GM18909 (cell line): ENCODE measurements around the gene PAQR5.
A peak's percentile ranks its signal among the peaks of the same experiment; 100 is the strongest.

Experiments
- ATAC-seq: cut with Tn5 transposase; IDR thresholded peaks from one replicate; pipeline ENCODE4 v1.9.1; 2021; ENCODE audit warnings: mild to moderate bottlenecking; ENCODE audit not compliant: unreplicated experiment, poor library complexity

PAQR5 gene

DNA sequence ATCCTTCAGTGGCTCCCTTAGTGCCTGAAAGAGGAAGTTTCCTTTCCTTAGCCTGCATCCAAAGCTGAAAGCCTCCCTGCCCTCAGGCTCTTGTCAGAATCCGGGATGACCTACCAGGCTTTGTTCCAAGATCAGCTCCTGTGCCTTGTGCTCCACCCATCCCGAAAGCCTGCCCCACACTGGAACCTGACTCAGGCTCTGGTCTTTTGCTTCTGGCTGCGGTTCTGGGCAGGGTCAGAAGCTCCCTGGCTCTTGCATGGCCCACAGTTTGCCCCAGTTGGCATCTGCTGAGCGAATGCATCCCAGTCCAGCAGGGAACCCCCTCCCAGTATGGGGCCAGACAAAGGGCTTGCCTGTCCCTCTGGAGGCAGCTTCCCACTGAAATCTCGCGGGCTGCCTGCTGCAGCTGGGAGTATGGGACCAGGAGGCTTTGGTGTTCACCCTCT is 89.6 kb downstream of the PAQR5 start:
- no peak for ATAC-seq

DNA sequence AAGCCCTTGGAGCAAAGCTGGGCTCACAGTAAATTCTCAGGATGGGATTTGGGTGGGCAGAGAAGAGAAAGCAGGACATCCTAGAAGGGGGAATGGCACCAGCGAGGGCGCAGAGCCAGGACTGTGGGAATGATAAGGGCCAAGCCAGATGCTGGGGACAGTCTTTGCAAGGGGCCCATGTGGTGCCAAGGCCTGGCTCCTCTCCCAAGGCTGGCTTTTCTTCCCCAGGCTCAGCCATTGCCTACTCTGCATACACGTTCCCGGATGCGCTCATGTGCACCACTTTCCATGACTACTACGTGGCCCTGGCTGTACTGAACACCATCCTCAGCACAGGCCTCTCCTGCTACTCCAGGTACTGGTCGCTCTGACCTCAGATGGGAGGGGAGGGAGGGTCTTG is 90.7 kb downstream of the PAQR5 start:
- ATAC-seq = no peak

DNA sequence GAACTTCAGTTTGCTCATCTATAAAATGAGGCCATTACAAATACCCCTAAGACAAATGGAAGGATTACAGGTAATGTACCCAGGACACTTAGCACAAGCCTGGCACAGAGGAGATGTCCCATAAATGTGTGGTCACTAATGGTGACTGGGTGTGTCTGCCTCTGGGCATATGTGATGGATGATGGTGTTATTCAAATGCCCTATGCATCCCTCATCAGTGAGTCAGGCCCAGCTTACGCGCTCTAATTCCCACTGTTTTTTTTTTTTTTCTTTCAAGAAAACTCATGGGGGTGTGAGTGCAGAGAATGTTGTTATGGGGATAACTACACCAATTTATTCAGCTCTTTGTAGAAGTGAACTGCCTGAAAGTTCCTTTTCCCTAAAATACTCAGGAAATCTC is 91.9 kb downstream of the PAQR5 start:
- no peak for ATAC-seq

DNA sequence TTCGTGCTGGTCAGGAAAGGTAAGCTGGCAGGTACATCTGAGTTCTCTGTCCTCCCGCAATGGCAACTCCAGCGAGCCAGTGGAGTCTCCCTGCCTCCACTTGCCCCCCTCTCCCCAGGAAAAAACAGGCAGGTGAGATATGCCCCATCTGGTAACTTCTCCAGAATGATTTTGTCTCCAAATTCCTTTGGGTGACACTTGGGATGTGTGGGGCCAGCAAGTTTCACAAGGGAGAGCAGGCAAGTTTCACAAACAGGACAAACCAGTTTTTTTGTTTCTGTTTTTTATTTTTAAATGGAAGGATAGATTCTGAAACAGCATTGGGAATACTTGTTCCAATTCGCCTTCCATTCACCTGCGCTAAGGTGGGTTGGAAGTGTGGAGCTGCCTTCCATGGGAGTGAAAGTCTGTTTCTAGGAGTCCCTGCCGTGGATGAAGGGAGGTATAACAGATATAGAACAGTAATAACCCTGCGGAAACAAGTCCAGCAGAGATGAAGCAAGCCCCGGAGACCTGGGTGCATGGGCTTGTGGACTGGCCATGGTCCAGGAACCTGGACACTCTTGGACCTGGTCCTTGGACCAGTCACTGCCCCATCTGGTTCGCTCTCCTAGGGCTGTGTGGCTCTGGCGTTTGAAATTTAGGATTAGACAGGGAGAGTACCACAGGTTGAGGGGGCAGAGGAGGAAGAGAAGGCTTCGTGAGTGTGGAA is 92.5 kb downstream of the PAQR5 start:
- no peak for ATAC-seq

DNA sequence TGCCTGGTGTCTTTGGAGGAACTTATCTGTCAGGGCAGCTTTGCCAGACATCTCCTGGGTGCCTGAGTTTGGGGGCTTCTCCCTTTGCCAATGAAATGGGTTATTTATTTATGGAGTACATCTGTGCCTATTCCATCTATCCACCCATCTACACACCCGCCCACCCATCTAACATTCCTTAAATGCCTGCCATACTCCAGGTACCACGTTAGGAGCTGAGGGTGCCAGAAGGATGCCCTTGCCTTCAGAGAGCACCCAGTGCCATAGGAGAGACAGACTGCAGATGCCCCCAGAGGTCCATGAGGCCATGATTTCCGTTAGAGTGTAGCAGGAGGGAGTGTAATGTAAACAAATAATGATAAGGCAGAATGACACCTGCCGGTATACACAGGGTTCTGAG is 93.6 kb downstream of the PAQR5 start:
- ATAC-seq = no peak

DNA sequence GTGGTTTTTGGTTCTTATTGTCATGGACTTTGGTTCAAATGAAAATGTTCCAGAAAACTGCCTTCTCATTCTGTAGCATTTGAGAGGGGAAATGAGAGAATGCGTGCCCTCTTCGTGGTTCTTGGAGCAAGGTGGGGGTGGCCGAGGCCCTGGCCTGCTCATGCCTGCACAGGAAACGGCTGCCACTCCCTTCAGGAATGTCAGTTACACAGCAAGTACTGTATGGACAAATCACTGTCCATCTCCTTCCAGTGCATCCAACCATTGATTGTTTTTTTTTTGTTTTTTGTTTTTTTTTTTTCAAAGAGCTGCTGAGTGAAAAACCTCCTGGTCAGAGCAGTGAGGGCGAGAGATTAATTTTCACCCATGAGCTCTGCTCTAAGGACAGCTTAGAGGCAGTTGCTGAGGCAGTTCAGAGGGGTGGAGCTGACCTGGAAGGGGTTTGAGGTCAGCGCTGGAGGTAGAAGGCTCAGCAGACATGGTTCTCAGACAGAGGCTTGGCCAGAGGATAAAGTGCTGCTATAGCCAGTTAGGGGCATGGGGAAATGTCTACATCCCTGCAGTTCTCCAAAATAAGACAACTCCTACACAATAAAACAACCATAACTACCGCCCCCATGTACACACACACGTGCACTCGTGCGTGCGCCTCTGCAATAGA is 95.2 kb downstream of the PAQR5 start:
- no peak for ATAC-seq

DNA sequence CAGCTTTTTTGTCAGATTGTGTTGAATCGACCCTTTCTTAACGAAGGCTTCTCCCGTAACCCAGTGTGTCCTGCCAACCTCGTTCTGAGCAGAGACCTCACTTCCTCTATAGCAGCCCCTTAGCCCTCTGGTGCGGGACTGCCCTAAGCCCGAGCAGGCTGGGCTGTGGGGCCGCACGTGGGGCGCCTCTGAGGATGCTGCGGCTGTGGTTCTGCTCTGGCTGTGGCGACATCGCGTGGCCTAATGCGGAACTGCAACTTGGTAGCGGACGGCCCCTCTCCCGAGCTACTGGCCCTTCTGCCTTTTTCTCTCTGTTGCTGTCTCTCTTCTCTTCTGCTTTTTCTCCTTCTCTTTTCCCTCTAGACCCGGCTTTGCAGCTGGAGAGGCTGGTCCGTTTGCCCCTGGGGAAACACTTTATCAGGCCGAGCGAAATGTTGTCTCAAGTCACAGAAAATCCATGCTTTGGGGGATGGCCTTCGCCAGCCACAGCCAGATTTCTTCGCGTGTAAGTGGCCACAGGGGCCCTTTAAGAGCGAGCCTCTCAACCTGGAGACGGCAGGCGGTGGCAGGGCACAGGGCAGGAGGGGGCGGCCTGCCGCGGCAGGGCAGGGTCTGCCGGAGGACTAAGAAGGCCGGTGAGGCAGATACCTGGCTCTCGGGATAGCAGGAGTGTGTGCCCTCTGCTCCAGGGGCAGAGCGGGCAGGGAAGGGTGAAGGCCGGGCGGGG is 96.0 kb downstream of the PAQR5 start:
- no peak for ATAC-seq

DNA sequence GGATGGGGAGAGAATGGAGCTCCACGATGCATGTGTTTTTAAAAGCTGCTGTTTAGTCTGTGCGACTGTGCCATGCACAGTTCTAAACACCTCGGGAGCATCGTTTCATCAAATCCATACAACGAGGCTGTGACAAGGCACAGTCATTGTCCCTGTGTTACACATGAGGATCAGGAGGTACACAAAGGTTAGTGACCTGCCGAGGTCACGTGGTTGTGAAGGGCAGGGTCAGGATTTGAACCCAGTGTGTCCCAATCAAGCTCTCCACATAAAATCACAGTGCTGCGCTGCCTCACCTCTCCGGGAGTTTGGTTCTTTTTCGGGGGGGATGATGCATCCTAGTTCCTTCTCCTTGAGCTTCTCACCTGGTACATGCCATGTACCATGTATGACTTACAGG is 96.7 kb downstream of the PAQR5 start:
- no peak for ATAC-seq

DNA sequence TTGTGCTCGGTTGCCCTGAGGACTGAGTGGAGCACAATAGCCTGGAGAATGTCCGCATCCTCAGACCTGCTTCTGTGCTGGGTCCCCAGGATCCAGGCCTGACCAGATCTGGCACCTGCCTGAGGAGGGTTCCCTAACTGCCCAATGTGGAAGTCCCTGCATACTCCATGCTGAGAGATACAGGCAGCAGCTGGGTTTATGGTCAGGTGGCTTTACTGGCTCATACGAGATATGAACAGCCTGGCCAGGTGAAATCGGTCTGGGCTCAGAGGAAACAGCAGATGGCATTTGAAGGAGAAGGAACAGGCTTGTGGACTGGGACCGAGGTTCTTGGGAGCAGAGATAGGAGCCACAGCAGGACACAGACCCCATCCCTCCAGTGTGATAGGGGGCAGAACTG is 97.3 kb downstream of the PAQR5 start:
- ATAC-seq = no peak

DNA sequence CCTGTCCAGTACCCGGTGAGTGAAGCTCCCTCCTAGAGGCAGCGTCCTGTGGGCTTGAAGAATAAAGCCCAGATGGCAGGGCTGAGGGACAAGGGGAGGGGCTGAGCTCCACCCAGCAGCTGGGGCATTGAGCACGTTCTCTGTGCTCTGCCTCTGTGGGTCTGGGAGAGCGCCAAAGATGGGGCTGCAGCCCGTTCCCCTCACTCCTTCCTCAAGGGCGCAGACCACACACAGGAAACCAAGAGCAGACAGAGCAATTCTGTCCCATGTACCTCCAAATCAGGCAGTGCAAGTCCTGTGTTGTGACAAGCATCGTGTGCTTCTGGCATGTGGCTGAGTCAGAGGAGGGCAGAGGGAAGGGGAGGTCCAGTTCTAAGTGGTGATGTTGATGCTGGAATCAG is 99.8 kb downstream of the PAQR5 start:
- ATAC-seq = no peak

DNA sequence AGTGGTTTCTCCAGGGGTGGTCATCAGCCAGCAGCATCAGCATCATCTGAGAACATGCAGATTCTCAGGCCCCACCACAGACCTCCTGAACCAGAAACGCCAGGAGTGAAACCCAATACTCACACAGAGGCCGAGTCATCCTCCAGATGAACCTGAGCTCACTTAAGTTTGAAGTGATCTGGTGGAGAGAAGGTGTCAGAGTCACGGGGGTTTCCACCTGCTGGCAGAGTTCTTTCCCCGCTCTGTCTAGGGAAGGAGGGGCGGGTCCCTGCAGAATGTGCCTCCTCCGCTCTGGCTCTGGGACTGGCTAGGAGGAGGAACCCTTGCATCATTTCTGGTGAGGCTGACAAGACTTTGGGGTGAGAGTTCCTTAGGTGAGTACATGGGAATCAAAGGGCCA is 102.1 kb downstream of the PAQR5 start:
- no peak for ATAC-seq

DNA sequence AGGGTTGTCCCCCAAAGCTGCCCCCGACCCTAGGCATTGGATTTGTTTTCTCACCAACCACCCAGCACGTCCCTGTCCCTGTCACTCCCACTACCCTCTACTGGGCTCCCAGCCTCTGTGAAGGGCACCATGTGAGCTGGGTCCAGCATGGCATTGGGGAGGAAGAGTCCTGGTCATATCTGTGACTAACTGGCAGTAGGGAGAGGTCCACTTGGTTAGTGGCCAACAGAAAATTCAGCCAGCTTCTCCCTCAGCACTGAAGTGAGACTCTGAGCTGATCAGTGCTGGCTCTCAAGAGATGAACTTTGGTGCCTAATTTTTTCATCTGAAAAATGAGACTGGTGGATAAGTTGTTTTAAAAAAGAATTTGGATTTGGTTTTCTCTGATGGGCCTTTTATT is 104.1 kb downstream of the PAQR5 start:
- no peak for ATAC-seq

DNA sequence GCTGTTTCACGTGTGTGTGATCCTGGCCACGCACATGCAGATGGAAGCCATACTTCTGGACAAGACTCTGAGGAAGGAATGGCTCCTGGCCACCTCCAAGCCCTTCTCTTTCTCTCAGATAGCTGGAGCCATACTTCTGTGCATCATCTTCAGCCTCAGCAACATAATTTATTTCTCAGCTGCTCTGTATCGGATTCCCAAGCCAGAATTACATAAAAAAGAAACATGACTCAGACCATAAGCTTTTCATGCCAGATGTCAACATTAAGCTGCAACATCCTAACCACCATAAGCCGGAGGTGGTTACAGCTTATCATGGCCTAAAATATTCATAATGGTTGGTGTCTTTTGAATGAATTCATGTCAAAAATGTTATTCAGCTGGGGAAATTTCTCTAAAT is 104.9 kb downstream of the PAQR5 start:
- ATAC-seq = no peak

DNA sequence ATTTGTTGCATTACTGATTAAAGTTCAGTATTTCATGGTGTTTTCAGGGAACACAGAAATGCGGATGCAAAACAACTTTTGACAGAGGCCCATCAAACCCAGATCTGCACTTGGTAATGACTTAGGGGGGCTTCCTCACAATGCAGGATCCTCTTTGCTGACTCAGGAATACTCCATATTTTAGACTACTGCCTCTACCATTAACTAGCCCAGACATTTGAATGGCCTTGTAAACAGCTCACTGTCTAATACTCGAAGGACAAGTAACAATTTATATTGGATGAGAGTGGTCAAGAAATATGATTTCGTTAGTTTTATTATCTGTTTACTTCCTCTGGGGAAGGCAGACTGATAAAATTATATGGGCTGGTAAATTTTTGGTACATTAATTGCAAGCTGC is 106.4 kb downstream of the PAQR5 start:
- ATAC-seq = no peak

DNA sequence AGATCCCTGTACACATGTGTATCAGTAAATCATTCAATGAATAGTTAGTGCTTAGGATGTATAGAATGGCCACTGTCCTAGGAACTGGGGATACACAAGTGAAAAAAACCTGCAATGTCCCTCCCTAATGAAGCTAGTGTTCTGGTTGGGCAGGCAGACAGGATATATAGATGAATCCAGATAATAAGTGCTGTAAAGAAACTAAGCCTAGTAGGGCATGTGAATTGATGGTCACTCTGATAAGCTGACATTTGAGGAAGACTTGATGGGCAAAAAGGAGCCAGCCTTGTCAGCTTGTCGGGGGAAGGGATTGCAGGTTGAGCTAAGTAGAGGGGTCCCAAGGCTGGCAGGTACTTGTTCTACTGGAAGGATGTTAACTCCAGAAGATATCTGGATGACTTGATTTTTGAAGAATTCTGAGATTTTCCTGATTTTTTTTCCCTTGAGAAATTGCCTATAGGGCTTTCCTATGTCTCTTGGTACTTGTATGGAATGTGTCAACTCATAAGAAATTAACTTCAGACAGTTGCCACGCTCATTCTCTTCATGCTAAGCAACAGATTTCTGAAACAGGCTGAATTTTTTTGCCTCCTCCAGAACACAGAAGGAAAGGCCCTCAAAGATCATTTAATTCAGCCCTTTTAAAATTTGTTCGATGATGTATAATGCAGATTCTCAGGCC is 109.1 kb downstream of the PAQR5 start:
- ATAC-seq = no peak

DNA sequence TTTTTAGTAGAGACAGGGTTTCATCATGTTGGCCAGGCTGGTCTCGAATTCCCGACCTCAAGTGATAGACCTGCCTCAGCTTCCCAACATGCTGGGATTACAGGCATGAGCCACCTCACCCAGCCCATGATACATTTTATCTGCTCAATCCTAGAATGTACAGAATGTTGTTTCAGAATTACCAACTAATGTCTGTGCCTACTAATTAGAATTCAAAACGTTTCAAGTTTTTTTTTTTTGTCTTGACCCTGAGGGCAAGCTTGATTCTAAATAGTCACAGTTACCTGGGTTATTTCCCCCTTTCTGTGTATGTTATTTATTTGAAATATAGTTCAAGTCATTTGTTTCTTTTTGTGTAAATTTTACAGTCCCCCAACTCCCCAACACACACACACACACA is 110.1 kb downstream of the PAQR5 start:
- ATAC-seq = no peak

DNA sequence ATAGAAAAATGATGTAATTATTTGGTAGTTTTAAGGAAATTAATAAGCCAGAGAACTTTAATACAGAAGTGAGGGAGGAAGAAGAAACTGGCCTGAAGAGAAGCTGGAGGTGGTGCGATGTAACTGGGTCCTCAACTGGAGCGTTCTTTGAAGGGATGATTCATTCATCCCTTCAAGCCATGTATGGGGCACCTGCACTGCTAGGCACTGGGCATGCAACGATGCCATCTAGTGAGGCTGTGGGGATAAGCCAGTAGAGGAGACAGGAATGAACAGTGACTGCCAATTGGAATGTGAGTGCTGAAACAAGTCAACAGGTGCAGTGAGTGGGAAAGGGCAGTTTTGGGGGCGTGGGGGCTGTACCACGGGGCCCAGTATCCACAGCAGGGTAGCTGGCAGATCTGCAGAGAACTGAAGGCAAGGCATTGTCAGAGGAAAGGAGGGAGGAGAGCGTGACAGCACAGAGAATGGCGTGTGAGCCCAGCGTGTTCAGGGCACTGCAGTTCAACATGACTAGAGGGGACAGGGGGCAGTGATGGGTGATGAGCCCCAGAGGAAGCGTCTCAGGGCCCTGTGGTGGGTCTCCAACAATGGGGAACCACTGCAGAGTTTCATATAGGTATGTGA is 111.6 kb downstream of the PAQR5 start:
- ATAC-seq = no peak

DNA sequence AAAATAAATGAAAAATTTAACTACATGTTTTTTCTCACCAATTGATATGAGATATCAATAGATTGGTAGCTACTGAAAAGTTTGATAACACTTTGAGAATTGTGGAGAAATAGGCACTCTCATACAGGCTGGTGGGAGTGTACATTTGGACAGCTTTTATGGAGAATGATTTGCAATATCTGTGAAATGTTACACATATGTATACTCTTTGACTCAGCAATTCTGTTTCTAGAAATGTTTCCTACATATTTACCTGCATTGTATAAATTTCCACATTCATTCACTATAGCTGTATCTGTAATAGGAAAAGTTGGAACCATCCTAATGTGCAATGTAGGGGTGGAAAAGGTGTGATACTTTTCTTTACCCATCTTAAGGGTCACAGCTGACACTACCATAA is 113.6 kb downstream of the PAQR5 start:
- ATAC-seq = no peak

DNA sequence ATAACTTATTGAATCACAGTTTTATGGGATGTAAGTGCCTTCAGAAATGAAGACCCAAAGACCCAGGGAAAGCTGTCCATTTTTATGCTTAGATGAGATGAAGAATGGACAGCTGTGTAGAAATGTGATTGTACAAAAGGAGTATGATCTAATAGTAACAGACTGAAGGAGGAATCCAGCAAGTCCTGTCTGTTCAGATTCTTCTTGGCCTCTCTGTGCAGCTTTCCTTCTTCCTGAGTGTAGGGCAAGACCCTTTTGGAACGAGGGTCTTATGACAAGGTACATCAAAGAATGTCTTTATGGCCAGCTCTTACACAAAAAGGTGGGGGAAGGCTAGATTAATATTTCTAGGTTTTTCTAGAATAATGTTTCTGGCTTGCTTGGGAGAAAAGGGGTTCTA is 114.0 kb downstream of the PAQR5 start:
- no peak for ATAC-seq

DNA sequence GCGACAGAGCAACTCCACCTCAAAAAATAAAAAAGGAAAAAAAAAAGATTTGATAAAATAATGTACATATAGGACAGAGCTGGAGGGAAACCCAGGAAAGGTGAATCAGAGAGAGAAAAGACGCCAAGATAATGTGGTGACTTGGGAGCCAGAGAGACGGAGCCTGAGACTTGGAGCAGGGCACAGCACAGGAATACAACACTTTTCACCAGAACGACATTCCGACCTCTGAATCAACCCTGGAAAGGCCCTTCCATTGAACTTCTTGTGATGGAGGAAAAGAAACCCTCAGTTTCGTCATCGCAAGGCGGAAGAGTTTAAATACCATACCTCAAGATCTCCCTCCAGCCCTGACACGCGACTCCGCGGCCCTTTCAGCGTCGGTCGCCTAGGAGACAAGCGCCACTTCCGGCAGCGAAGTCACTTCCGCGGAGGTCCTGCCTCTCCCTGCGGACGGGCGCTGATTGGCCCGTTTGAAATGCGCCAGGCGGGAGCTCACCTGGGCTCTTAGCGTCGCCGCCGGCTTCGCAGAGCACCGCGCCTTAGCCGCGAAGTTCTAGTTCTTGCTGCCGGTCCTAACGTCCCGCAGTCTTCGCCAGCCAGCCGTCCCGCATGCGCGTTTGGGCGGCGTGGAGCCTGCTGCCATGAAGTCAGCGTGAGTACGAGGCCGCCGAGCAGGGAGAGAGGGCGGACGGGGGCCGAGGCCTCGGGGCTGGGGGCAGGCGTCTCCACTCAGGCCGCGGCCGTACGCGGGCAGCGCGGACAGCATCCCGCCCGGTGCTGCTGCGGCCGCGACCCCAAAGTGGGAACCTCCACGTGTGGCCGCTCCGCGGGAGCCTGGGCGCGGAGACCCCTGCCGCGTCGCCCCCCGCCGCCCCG is 115.3 kb downstream of the PAQR5 start, which contains the start of gene KIF23:
KIF23 (plus strand) TSS at position 528 of the 879 bp plus-strand sequence; CDS start at position 645, 117 bp downstream.
- peak; percentile 93 for ATAC-seq
